Ureter (tissue), 1 donor: ENCODE data around the gene CLEC2B. TPM values are rescaled to one million over a fixed set of nuclear protein-coding genes. Genes with fewer than 3 reads are reported as not detected.
A peak's percentile ranks its signal among the peaks of the same experiment; 100 is the strongest.
"Not testable (repeated sequence)": the region's sequence is repeated elsewhere in the genome, so short reads cannot be mapped to it uniquely, and the experiment has no call there.

ENCODE experiments used
- DNase-seq: peaks from one replicate; pipeline ENCODE4 v3.0.0-alpha.2; 2020; ENCODE audit warnings: low spot score
- total RNA-seq: library from RNA; stranded (reverse); gene quantifications from one replicate; pipeline ENCODE4 v1.2.4, GENCODE V29; 2023
- donor health status: DM: yes; HTN: yes; CAD: no.

CLEC2B gene
- 8.7 TPM for total RNA-seq

DNA sequence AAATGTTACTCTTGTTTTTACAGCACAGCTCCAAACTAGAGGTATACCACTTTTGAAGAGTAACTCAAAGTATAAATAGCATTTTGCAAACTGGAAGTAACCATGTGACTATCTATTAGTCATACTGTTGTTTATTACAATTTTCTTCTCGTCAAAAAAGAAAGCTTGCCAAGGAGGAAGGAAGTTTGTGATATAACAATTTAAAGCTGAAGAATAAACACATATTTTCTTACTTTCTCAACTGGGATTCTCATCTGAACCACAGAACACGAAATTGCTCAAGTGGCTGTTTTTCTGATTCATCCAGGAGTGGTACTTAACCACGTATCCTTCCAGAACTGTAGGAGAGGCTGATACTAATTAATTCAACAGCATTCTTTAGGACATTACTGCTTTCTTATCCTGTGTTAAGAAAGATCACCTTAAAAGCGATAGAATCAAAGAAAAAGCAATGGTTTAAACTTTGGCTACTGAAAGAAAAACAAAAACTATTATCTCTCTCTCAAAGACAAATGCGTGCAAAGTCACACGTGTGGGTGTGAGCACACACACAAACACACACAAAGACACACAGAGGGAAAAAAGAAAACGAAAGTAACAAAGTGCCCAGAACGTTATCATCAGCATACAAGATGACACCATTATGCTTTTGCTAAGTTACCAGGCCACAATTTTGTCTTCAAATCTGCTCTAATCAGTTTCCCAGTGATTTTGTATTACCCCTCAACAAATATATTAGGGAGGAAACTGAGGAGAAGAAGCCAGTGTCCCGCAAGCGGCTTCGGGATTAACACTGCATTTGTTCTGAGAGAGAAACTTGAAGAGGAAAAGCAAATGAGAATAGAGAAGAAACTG, at the start of gene CLEC2B:
CLEC2B (minus strand) TSS at position 48 of the 855 bp plus-strand sequence.
- DNase-seq = no peak

DNA sequence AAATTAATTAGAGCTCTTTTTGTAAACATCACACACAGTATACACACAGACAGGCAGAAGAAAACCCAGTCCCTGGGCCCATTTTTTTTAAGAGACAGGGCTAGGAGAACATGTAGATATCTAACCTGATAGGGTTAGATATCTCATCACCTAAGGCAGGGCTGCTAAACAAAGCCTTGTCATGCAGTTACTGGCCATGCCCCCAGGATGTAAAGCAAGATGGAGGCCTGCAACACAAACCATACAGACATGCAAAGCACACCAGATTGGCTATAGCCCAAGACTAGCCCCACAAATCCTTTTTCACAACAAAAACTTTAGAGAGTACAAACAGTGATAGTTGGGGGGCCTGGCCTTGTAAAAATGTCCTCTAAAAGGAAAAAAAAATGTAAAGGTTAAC, 42.6 kb upstream of the CLEC2B start:
- DNase-seq = no peak

DNA sequence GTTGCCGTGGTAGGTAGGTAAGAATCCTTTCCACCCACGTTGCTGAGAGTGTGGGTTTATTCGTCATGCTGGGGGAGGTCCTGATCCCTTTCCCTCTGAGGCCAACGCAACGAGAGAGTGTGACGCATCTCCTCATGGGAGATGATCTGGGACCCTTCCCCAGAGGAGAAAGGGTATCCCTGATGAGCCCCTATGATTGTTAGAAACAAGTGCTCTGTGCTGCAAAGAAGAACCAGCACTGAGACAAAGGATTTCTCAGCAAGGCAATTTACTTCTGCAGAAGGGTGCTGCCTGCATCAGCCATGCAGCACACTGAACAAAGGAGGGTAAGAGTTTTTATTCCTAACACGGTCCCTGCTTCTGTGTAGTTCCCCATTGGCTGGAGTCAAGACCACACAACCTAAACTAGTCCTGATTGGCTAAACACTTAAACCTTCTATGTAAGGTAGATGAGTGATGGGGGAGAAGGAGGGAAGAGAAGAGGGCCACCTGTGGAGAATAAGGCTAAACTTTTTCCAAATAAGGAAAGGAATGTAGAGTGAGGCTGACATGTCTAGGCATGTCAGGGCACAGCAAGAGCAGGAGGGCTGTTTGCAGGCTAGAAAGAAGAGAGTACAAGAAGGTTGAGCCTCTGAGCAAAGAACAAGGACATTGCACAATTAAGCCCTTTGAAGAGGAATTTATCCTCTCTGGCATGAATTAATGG, 41.7 kb upstream of the CLEC2B start:
- DNase-seq = no peak

DNA sequence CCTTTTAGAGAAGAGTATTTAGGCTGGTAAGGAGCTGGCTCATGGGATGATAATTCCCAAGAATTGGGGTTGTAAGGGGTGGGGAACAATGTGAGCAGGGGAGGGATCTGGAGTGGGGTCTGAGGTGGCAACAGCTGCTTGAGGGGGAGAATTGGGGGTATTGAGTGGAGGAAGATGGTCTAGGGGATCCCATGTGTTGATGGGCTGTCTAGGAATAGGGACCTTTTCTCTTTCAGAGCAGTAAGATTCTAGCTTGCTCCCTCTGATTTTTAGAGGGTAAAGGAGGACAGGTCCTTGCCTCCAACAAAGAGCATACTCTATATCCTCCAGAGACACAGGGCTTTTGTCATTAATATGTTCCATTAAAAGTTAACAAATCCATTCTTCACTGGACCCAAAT, 40.6 kb upstream of the CLEC2B start:
- no peak for DNase-seq

DNA sequence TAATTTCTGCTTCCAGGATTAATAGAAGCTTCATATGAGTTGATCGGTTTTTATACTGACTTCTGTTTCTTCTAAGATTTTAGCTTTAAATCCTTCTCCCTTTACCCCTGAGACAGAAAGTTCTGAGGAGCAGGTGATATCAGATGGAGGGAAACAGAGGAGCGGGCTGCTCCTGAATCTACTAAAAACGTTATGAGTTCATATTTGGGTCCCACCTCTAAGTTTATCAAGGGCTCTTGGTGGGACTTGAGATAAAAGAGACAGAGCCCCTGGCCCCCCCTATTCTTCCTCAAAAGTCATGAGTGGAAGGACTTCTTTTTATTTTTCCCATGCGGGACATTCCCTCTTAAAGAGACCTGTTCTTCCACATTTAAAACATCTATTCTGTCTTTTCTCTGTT, 39.2 kb upstream of the CLEC2B start:
- no peak for DNase-seq

DNA sequence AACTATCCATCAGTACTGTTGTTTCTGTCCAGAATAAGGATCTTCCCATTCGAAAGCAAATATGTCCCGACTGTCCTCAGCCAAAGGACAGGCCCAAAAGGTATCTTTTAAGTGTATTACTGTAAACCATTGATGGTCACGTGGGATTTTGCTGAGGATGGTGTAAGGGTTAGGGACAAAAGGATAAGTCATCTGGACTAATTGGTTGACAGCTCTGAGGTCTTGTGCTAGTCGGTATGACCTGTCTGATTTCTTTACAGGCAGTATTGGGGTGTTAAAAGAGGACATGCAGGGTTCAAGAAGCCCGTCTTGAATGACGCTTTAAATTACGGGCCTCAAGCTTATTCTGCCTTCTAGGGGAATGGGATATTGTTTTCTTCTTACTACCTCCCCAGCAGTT, 38.6 kb upstream of the CLEC2B start:
- DNase-seq = no peak

DNA sequence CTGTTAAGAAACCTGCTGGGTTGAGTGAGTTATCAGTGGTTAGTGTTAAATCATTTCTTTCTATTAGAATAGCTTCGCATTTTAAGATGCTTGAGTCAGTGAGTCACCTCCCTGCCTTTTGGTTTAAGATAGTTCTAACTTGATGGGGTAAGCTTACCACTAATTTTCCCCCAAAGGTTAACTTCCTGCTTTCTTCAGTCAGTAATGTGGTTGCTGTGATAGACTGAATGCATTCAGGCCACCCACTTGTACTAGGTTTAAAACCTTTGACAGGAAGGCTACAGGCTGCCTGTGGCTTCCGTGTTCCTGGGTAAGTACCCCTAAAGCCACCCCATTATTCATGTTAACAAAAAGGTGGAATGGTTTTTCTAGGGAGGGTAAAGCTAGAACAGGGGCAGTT, 37.7 kb upstream of the CLEC2B start:
- DNase-seq = no peak

DNA sequence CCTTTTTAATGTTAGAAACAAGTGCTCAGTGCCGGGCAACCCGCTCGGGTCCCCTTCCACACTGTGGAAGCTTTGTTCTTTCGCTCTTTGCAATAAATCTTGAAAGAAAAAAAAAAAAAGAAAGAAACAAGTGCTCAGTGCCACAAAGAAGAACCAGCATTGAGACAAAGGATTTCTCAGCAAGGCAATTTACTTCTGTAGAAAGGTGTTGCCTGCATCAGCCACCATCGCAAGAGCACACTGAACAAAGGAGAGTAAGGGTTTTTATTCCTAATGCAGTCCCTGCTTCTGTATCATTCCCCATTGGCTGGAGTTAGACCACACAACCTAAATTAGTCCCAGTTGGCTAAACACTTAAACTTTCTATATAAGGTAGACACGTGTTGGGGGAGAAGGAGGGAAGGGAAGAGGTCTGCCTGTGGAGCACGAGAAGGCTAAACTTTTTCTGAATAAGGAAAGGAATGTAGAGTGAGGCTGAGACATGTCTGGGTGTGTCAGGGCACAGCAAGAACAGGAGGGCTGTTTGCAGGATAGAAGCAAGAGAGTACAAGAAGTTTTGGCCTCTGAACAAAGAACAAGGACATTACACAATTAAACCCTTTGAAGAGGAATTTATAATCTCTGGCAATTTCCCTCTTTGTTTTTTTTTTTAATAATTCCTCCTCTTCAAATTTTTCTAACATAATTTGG, 33.5 kb upstream of the CLEC2B start:
- no peak for DNase-seq

DNA sequence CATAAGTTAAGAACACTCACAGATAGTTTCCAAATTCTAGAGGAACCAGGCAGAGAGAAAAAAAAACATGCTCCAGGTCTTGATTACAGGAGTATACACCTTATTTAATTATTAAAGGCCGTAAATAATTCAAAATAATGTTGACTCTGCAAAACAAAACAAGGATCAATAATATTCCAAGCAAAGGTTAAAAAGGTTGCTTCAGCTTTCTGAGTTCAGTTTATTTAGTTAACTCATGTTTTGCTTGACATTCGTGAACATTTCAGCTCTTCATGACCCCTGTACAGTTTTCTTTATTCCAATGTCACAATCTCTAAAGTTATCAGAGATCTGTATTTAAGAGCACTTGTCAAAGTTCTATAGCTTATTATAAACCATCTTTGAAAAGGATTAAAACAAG, 31.8 kb upstream of the CLEC2B start:
- no peak for DNase-seq

DNA sequence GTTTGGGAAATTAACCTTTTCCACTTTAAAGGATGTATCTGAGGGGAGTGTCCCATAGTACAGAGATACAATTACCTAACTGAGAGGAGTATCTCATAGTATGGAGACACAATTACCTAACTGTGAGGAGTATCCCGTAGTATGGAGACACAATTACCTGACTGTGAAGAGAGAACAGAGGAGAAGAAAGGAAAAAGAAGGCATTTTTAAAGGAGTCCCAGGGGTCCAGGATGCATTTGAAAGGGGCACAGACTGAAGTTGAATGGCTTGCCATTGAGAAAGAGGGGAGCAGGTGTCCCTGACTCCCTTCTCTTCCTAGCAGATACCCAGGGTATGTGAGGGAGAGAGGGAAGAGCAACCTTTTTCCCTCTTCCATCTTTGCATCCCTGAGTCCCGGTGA, 30.1 kb upstream of the CLEC2B start:
- DNase-seq = no peak

DNA sequence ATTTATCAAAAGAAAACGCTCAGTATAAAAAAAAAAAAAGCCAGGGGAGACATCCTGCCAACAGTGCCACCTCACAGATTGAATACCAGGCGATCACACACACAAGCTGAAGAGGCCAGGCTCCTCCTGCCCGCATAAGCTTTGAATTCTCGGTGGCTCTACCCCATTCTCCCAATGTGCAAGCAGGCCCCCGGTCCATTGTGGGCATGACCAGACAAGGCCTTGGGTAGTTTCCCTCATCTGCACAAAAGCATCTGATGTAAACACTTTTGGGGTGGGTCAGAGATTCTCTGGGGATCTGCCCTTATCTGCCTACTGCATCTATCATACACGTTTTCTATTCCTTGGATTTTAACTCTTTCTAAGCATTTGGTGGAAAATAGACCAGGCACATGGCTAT, 28.4 kb upstream of the CLEC2B start:
- DNase-seq = no peak

DNA sequence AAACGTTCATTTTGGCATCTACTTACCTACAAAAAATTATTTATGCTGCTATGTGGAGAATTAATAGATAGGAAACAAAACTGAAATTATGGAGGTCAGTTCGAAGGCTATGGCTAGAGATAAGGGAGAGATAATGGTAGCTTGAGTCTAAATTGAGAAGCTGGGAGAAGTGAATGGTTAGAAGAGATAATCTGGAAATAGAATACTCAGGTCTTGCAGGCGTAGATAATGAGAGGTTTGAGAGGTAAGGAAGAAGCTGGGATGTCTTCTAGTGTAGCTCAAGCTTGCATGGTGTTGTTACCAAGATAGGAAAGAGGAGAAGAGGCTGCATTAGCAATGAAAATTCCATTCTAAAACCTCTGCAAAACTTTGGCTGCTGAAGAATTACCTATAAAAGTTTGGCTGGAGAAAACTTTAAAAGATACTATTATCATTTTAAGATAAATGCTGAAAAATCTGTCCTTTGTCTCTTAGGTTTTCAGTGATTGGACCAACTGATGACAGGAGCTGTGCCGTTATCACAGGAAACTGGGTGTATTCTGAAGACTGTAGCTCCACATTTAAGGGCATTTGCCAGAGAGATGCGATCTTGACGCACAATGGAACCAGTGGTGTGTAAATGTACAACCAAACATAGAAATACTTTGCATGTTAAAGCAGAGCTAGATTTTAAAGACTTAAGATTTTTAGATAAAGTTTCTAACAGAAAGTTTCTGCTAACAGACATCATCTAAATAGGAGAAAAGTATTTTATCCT, 26.2 kb upstream of the CLEC2B start:
- no peak for DNase-seq

DNA sequence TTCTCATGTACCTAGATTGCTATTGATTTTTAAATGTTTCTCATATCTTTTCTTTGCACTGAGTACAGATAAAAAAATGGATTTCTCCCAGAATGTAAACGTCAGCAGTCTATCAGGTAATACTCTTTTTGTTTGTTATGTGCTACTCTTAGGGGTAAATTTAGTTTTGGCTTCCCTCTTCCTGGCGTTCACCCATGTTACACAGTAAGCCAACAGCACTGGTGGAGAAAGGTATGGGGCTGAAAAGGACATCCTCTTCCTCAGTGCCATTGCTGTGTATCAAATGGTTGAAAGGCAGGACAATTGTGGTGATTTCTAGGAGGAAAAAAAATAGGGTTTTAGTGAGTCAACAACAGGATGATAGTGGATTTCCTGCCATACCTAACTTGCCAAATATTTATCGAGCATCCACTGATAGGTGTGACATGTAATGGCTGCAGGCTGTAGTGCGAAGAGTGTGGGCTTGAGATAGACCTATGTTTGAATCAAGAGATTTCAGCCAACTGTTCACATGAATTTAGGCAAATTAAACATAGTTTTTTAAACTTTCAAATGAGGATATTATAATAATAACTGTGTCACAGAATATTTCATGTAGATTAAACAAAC, 19.6 kb upstream of the CLEC2B start:
- no peak for DNase-seq

DNA sequence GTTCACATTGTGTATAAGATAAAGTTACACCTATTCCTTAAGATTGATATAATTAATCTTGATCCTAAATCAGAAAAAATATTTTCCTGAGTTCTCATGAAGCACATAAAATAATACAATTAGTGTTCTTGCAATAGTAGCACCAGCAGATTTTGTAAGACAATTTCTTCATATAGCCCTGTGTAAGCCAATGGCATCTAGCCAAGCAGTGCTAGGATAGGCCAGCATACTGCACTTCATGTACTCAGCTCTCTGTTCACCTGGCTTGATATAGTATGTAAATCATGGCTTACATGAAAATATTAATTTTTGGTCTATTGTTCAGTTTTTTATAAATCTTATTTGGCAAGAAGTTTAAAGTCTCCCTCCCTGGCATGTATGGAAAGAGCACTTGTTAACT, 14.0 kb upstream of the CLEC2B start:
- no peak for DNase-seq

DNA sequence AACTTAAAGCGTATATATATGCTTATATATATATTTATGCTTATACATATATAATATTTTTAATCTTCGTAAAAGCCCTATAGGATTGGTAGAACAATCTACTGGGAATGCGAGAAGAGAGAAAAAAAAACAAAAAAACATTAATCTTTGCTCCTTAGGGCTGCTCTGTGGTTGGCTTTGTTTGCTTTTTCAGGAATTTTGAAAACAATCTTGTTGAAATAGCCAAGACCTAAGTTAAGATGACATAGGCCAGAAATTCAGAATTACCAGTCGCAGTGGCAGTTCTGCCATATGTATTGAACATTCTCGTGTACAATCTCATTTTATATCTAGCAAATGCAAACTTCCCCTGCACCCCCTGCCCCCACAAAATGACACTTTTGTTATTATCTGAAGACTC, 12.8 kb upstream of the CLEC2B start:
- no peak for DNase-seq

DNA sequence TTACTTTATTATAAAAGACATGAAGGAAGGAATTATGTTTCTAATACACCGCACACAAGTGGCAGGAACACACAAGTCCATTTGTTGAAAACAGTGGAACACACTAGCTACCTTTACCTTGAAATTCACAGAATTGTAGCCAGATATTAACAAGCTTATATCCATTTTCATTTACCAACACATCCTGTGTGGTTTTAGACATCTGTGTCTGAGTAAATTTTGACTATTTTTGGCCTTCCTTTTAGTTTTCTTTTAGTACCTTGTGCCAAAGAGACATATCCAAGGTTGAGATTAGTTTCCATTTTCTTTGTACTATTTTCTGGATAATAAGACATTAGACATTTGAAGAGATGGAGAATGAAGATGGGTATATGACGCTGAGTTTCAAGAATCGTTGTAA, 12.1 kb upstream of the CLEC2B start, which contains the start of gene KLRF2:
KLRF2 (plus strand) TSS at position 244 of the 400 bp plus-strand sequence; CDS start at position 351, 107 bp downstream.
- DNase-seq = no peak

DNA sequence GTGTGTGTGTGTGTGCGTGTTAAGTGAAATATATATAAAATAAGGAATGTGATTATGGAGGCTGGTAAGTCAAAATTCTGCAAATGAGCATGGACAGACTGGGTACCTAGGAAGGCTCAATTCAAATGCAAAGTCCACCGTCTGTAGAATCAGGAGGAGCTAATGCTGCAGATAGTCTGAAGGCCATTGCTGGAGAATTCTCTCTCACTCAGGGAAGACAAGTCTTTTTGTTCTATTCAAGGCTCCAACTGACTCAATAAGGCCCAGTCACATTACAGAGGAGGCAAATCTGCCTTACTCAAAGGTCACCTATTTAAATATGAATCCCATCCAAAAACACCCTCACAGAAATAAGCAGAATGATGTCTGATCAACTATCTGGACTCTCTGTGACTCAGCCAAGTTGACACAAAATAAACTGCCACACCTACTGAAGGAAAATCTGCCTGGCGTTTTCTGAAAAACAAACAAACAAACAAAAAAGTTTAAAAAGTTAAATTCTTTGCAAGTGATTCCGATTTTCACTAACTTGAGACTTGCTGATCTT, 11.5 kb upstream of the CLEC2B start:
- DNase-seq = no peak

DNA sequence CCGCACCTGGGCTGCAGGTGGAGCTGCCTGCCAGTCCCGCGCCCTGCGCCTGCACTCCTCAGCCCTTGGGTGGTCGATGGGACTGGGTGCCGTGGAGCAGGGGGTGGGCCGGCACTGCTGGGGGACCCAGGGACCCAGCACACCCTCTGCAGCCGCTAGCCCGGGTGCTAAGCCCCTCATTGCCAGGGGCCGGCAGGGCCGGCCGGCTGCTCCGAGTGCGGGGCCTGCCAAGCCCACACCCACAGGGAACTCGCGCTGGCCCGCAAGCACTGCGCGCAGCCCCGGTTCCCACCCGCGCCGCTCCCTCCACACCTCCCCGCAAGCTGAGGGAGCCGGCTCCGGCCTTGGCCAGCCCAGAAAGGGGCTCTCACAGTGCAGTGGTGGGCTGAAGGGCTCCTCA, 7.0 kb upstream of the CLEC2B start:
- not testable (repeated sequence) for DNase-seq

DNA sequence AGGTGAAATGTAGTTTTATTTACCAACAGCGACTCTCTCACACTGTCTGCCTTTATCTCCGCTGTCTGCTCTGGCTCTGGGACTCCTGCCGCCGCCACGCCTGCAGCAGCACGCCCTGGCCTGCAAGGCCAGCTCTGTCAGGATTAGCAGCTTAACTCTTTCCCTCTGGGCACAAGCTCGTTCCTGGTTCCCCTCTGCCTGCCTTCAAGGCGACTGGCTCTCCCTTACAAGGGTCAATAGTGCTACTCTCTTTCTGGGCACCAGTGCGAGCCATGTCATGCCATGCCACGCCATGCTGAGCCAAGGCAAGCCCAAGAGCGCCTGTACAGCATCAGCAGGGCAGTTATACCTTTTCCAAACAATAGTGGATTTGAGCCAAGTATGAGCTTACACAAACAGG, 3.6 kb upstream of the CLEC2B start:
- peak; percentile 70 for DNase-seq

DNA sequence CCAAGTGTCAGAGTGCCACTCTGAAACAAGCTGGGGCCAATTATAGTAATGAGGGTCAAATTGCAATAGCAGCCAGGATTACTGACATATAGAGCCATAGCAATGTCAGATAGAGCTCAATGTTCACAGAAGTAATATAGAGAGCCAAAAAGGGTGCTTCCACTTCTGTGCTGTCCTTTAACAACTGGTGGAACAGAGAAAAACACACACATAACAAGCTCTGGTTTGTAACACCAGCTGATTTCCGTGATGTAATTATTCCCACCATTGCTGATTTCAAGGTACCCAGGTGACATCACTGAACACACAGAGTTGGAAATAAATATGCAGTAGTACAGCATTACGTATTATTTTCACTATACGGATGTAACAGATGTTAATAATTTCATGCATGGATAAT, 3.0 kb upstream of the CLEC2B start:
- DNase-seq = no peak

DNA sequence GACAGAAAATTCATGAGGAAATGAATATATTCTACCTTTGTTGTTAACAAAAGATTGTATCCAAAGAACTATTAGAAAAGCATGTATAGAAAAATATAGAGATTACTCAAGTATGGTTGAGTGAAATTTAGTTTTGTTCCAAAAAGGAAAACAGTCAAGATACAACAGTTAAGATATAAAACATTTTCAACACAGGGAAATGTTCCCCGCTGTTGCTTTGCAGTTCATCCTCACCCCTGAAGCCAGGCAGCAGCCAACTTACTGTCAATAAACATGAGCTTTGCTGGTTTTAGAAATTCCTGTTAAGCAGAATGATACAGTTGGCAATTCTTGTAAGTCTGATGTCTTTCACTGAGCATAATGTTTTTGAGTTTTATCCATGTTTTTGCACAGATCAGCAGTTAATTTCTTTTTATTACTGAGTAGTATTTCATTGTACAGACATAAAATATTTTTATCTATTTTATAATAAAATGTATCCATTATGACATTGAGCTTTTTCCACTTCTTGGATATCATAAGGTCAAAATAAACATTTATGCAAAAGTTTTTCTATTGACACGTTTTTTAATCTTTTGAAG, 1.2 kb upstream of the CLEC2B start:
- no peak for DNase-seq
